Right atrium auricular region (tissue), 2 donors: ENCODE measurements around the gene OR52L1. TPM values are rescaled to one million over a fixed set of nuclear protein-coding genes. Genes with fewer than 3 reads are reported as not detected.

Experiments used
- DNase-seq: peaks from one replicate; pipeline ENCODE4 v3.0.0-alpha.2; 2019; ENCODE audit warnings: low spot score
- H3K27ac ChIP-seq, 2 donors: fragments of 200-600 bp; sonication (generic); 1 replicate in 1 of 2; 2 replicates in 1 of 2; pipeline ENCODE4 v1.5.1; 2016 to 2019
- H3K27me3 ChIP-seq, 2 donors: fragments of 200-600 bp; sonication (generic); one replicate each; pipeline versions ENCODE4 v1.5.1 to v1.6.0; 2017 to 2019
- H3K36me3 ChIP-seq: fragments of 200-600 bp; sonication (generic); one replicate; pipeline ENCODE4 v1.5.1; 2016
- H3K4me1 ChIP-seq, 2 donors: fragments of 200-600 bp; sonication (generic); one replicate each; pipeline versions ENCODE4 v1.5.1 to v1.6.0; 2017 to 2019
- H3K4me3 ChIP-seq, 2 donors: fragments of 200-600 bp; sonication (generic); 1 replicate in 1 of 2; 2 replicates in 1 of 2; pipeline ENCODE4 v1.5.1; 2017 to 2019; ENCODE audit warnings: mild to moderate bottlenecking in 1 of 2, moderate library complexity in 1 of 2
- H3K9me3 ChIP-seq, 2 donors: fragments of 200-600 bp; sonication (generic); one replicate each; pipeline ENCODE4 v1.5.1; 2019
- CTCF ChIP-seq, 2 donors: fragments of 200-600 bp; sonication (generic); IDR thresholded peaks; one replicate each; pipeline ENCODE4 v1.5.1; 2019; ENCODE audit warnings: antibody characterized with exemption in 2 of 2
- total RNA-seq, 2 donors: library from RNA; depleted of rRNA; stranded (reverse); fragments of >200 nt; gene quantifications; one replicate each; pipeline ENCODE4 v1.1.0, GENCODE V29; 2016

OR52L1 gene
- total RNA-seq, 2 donors from 2014 or later = not detected

- DNase-seq = no peak
- no peak for TF ChIP-seq CTCF (IDR thresholded peaks at IDR 0.05)
- H3K4me3 ChIP-seq = no peak overlapping the region
- H3K4me1 ChIP-seq = no peaks in the 10 kb centered on the region
- no peaks in the 10 kb centered on the region for H3K9me3 ChIP-seq
- H3K27me3 ChIP-seq = no peaks in the 10 kb centered on the region
- H3K36me3 ChIP-seq = no peaks in the 10 kb centered on the region
- no peak overlapping the region for H3K27ac ChIP-seq
Measured at GRCh38 chr11:5938603-5938965, 48.2 kb downstream of the OR52L1 start.

GRCh38 chr11:5937868-5938602 lies 48.8 kb downstream of the OR52L1 start:
- Histone ChIP-seq H3K27me3 (no peaks in the 10 kb centered on the region), H3K4me3 (no peak overlapping the region), H3K9me3 (no peaks in the 10 kb centered on the region), H3K4me1 (no peaks in the 10 kb centered on the region), H3K27ac (no peak overlapping the region), H3K36me3 (no peaks in the 10 kb centered on the region)
- DNase-seq = no peak
- no peak for TF ChIP-seq CTCF (IDR thresholded peaks at IDR 0.05)

Other genes with a start within 250 kb of the OR52L1 start
- gene OR52N4, start 232.7 kb downstream of the OR52L1 start, total RNA-seq = not detected
- gene OR52N5, start 203.6 kb downstream of the OR52L1 start, total RNA-seq = not detected
- not detected for gene OR52N1, start 195.7 kb downstream of the OR52L1 start, total RNA-seq
- gene OR52N2, start 178.1 kb downstream of the OR52L1 start, total RNA-seq = not detected
- not detected for gene OR52E6, start 145.1 kb downstream of the OR52L1 start, total RNA-seq
- gene OR52E8, start 129.3 kb downstream of the OR52L1 start, total RNA-seq = not detected
- not detected for gene OR52E4, start 106.4 kb downstream of the OR52L1 start, total RNA-seq
- gene OR52E5, start 93.8 kb downstream of the OR52L1 start, total RNA-seq = not detected
- gene OR56A3, start 44.7 kb downstream of the OR52L1 start, total RNA-seq = not detected
- gene OR56A5, start 18.5 kb downstream of the OR52L1 start, total RNA-seq = not detected
- gene OR56A4, start 20.0 kb upstream of the OR52L1 start, total RNA-seq = not detected
- gene OR56A1, start 43.8 kb upstream of the OR52L1 start, total RNA-seq = not detected
- not detected for gene OR56B4, start 120.7 kb upstream of the OR52L1 start, total RNA-seq
- not detected for gene OR52B2, start 183.3 kb upstream of the OR52L1 start, total RNA-seq
- gene OR52W1, start 212.2 kb upstream of the OR52L1 start, total RNA-seq = not detected
- not detected for gene C11orf42, start 218.6 kb upstream of the OR52L1 start, total RNA-seq
- 10 to 100 TPM; 26.7 to 37.6 TPM for gene FHIP1B, start 247.7 kb upstream of the OR52L1 start, total RNA-seq